Tibial artery (tissue), 4 donors: ENCODE results near the gene PTPRJ.

Experiments used
- DNase-seq, 2 donors: peaks; one replicate each; pipeline ENCODE4 v3.0.0-alpha.2; 2019
- H3K27ac ChIP-seq, 2 donors: fragments of 200-600 bp; sonication (generic) in 1 of 2; 1 replicate in 1 of 2; 2 replicates in 1 of 2; pipeline ENCODE4 v1.5.1; 2018 to 2019; ENCODE audit warnings: mild to moderate bottlenecking in 1 of 2
- H3K27me3 ChIP-seq, 2 donors: fragments of 200-600 bp; sonication (generic) in 1 of 2; one replicate each; pipeline versions ENCODE4 v1.5.1 to v1.6.0; 2016 to 2019
- H3K36me3 ChIP-seq, 3 donors: fragments of 200-600 bp; sonication (generic) in 2 of 3; one replicate each; pipeline ENCODE4 v1.5.1; 2016 to 2019; ENCODE audit warnings: mild to moderate bottlenecking in 2 of 3
- H3K4me1 ChIP-seq, 4 donors: fragments of 200-600 bp; sonication (generic) in 2 of 4; 1 replicate in 3 of 4; 2 replicates in 1 of 4; pipeline ENCODE4 v1.5.1; 2016 to 2019
- H3K4me3 ChIP-seq, 2 donors: fragments of 200-600 bp; sonication (generic) in 1 of 2; 1 replicate in 1 of 2; 2 replicates in 1 of 2; pipeline ENCODE4 v1.5.1; 2018 to 2019; ENCODE audit warnings: mild to moderate bottlenecking in 2 of 2
- H3K9me3 ChIP-seq, 3 donors: fragments of 200-600 bp; sonication (generic) in 1 of 3; one replicate each; pipeline ENCODE4 v1.5.1; 2016 to 2019
- intact Hi-C: fragments of 100-400 bp; cut with DNase I; formaldehyde crosslinking; loops from one replicate; pipeline ENCODE4 v1.15.0; 2023; ENCODE audit warnings: low total_unique reads
- TF ChIP-seq, protein P1 (sequence below), 2 experiments: fragments of 200-600 bp in 1 of 2; fragments of 450-650 bp in 1 of 2; IDR thresholded peaks; one replicate each; pipeline ENCODE4 v1.5.1; 2017 to 2019; ENCODE audit warnings: antibody characterized with exemption in 2 of 2, mild to moderate bottlenecking in 1 of 2, moderate library complexity in 1 of 2

The PTPRJ gene

GRCh38 chr11:48210052-48210451 lies 229.7 kb downstream of the PTPRJ start:
- H3K9me3 ChIP-seq, result no peaks in the 10 kb centered on the region
- H3K36me3 ChIP-seq, result no peaks in the 10 kb centered on the region
- H3K4me3 ChIP-seq, result no peak overlapping the region
- intact Hi-C loops, result no loop called here
- H3K27ac ChIP-seq, result no peak overlapping the region
- TF ChIP-seq, protein P1, sequence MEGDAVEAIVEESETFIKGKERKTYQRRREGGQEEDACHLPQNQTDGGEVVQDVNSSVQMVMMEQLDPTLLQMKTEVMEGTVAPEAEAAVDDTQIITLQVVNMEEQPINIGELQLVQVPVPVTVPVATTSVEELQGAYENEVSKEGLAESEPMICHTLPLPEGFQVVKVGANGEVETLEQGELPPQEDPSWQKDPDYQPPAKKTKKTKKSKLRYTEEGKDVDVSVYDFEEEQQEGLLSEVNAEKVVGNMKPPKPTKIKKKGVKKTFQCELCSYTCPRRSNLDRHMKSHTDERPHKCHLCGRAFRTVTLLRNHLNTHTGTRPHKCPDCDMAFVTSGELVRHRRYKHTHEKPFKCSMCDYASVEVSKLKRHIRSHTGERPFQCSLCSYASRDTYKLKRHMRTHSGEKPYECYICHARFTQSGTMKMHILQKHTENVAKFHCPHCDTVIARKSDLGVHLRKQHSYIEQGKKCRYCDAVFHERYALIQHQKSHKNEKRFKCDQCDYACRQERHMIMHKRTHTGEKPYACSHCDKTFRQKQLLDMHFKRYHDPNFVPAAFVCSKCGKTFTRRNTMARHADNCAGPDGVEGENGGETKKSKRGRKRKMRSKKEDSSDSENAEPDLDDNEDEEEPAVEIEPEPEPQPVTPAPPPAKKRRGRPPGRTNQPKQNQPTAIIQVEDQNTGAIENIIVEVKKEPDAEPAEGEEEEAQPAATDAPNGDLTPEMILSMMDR (IDR thresholded peaks at IDR 0.05), result no peak
- no peaks in the 10 kb centered on the region for H3K4me1 ChIP-seq
- H3K27me3 ChIP-seq, result no peaks in the 10 kb centered on the region
- no peak for DNase-seq

DNA sequence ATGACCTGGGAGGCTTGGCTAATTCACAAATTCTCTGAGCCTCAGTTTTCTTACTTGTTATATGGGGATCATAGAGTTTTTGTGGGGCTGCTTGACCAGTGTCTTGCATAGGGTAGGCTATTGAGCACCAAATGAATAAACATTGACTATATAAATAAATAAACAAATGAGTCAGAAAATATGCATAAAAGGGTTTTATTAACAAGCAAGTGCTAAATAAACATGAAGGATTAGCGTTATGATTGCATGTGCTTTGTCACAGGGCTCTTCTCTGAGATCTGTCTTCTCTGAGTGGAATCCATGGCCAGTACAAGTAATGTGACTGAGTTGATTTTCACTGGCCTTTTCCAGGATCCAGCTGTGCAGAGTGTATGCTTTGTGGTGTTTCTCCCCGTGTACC lies 236.2 kb downstream of the PTPRJ start, which contains the start of gene OR4B1:
Gene OR4B1 (plus strand): TSS at position 301 of the 400 bp plus-strand sequence. CDS start 0 bp downstream, at position 301.
- TF ChIP-seq, protein P1 (IDR thresholded peaks at IDR 0.05), result no peak
- intact Hi-C loops, result no loop called here
- H3K4me1 ChIP-seq, result no peaks in the 10 kb centered on the region
- no peaks in the 10 kb centered on the region for H3K36me3 ChIP-seq
- no peaks in the 10 kb centered on the region for H3K9me3 ChIP-seq
- no peak for DNase-seq
- H3K4me3 ChIP-seq, result no peak within 1 kb of the TSS
- no peak within 1 kb of the TSS for H3K27ac ChIP-seq
- H3K27me3 ChIP-seq, result no peaks in the 10 kb centered on the region
